ENCODE results near the gene COQ2.

The COQ2 gene

GRCh38 chr4:83216959-83217683 is 67.5 kb downstream of the COQ2 start:
- no peak for DNase-seq (ENCODE audit: low read depth in 3 of 3)

GRCh38 chr4:83214079-83214478 is 70.5 kb downstream of the COQ2 start:
- no peak for DNase-seq (ENCODE audit: low read depth in 3 of 3)

Data from stimulated activated CD4-positive, alpha-beta T cell treated with anti-CD3 and anti-CD28 coated beads, TNF-alpha, amount 100 ng/mL, for 24 hours (primary cell).